Cardiac fibroblast (primary cell): ENCODE results near the gene NOTCH1.

ENCODE experiments used
- DNase-seq, 2 donors: peaks; one replicate each; pipeline versions ENCODE4 v3.0.0 to v3.0.0-alpha.2; 2010; ENCODE audit warnings: low read depth in 2 of 2
- H3K4me3 ChIP-seq, 2 donors: replicated peaks in 1 of 2; 1 replicate in 1 of 2; 2 replicates in 1 of 2; pipeline ENCODE4 v1.5.1; 2011; ENCODE audit warnings: low read depth in 2 of 2, low read length in 2 of 2, mild to moderate bottlenecking in 2 of 2, moderate library complexity in 1 of 2
- CTCF ChIP-seq: IDR thresholded peaks from one replicate; pipeline ENCODE4 v1.5.1; 2011; ENCODE audit warnings: low read depth, mild to moderate bottlenecking, low read length, inconsistent platforms

NOTCH1 gene

GRCh38 chr9:136464241-136464640 is 81.6 kb downstream of the NOTCH1 start:
- no peak for DNase-seq
- no peak overlapping the region for H3K4me3 ChIP-seq
- no peak for TF ChIP-seq CTCF

- DNase-seq = no peak
- H3K4me3 ChIP-seq = no peak overlapping the region
- no peak for TF ChIP-seq CTCF
Measured at GRCh38 chr9:136463578-136463977, 82.3 kb downstream of the NOTCH1 start.

- no peak for DNase-seq
- TF ChIP-seq CTCF = no peak
- H3K4me3 ChIP-seq = no peak overlapping the region
Measured at GRCh38 chr9:136462664-136463063, 83.2 kb downstream of the NOTCH1 start.

- H3K4me3 ChIP-seq = no peak overlapping the region
- no peak for DNase-seq
- TF ChIP-seq CTCF = no peak
Measured at GRCh38 chr9:136460772-136461325, 85.0 kb downstream of the NOTCH1 start.

GRCh38 chr9:136459425-136459824 is 86.4 kb downstream of the NOTCH1 start:
- no peak for TF ChIP-seq CTCF
- no peak overlapping the region for H3K4me3 ChIP-seq
- DNase-seq = no peak

GRCh38 chr9:136457326-136457725 is 88.5 kb downstream of the NOTCH1 start:
- no peak for DNase-seq
- no peak for TF ChIP-seq CTCF
- H3K4me3 ChIP-seq = no peak overlapping the region

GRCh38 chr9:136456258-136456657 is 89.6 kb downstream of the NOTCH1 start:
- TF ChIP-seq CTCF = no peak
- no peak overlapping the region for H3K4me3 ChIP-seq
- no peak for DNase-seq
